Peyer's patch (tissue), 4 donors: ENCODE measurements around the gene DPPA5.
A peak's percentile ranks its signal among the peaks of the same experiment; 100 is the strongest.

Experiments used
- CTCF ChIP-seq, 6 experiments: fragments of 450-650 bp in 4 of 6; fragments of 200-600 bp in 2 of 6; sonication (generic) in 1 of 6; IDR thresholded peaks; one replicate each; pipeline ENCODE4 v1.5.1; 2017 to 2019; ENCODE audit warnings: antibody characterized with exemption in 6 of 6, mild to moderate bottlenecking in 3 of 6, moderate library complexity in 1 of 6
- POLR2A ChIP-seq, 2 donors: fragments of 450-650 bp; IDR thresholded peaks; one replicate each; pipeline ENCODE4 v1.5.1; 2017; ENCODE audit warnings: antibody characterized with exemption in 2 of 2, mild to moderate bottlenecking in 2 of 2, moderate library complexity in 2 of 2

- no peak for TF ChIP-seq POLR2A (IDR thresholded peaks at IDR 0.05)
- TF ChIP-seq CTCF (IDR thresholded peaks at IDR 0.05) = peak in 4 of 6 experiments; percentile 35 to 46 (median 40)
Measured at GRCh38 chr6:73388800-73389512, 34.9 kb upstream of the DPPA5 start.
